Mucosa of rectum (tissue), 2 donors: ENCODE results near the gene COX4I1.
"Not testable (repeated sequence)": the region's sequence is repeated elsewhere in the genome, so short reads cannot be mapped to it uniquely, and the experiment has no call there.

Experiments
- H3K27ac ChIP-seq, 2 donors: one replicate each; pipeline ENCODE4 v1.7.0; 2013; ENCODE audit warnings: inconsistent platforms in 2 of 2, low read depth in 2 of 2, low read length in 2 of 2
- H3K27me3 ChIP-seq, 2 donors: one replicate each; pipeline ENCODE4 v1.7.0; 2013; ENCODE audit warnings: low read length in 2 of 2; ENCODE audit not compliant: control insufficient read depth in 2 of 2, insufficient read depth in 2 of 2
- H3K36me3 ChIP-seq, 2 donors: one replicate each; pipeline ENCODE4 v1.7.0; 2013; ENCODE audit warnings: low read length in 2 of 2; ENCODE audit not compliant: control insufficient read depth in 2 of 2, insufficient read depth in 2 of 2
- H3K4me1 ChIP-seq, 2 donors: one replicate each; pipeline ENCODE4 v1.7.0; 2013; ENCODE audit warnings: low read length in 2 of 2, mild to moderate bottlenecking in 1 of 2; ENCODE audit not compliant: control insufficient read depth in 2 of 2, insufficient read depth in 2 of 2
- H3K4me3 ChIP-seq, 2 donors: one replicate each; pipeline ENCODE4 v1.7.0; 2013; ENCODE audit warnings: low read length in 2 of 2
- H3K9ac ChIP-seq, 2 donors: one replicate each; pipeline ENCODE4 v1.7.0; 2013; ENCODE audit warnings: low read length in 2 of 2, low read depth in 1 of 2, mild to moderate bottlenecking in 1 of 2
- H3K9me3 ChIP-seq, 2 donors: one replicate each; pipeline ENCODE4 v1.7.0; 2013; ENCODE audit warnings: low read length in 2 of 2; ENCODE audit not compliant: control insufficient read depth in 2 of 2
- donor health status: healthy.
- donor health status: Normal muscosa, but diverticular disease.

The COX4I1 gene

GRCh38 chr16:85809645-85810044 is 10.2 kb downstream of the COX4I1 start:
- Histone ChIP-seq H3K27me3 (peaks cover 4 to 5% of the 10 kb centered on the region in 2 donors), H3K9ac (no peak overlapping the region), H3K36me3 (peaks cover 22 to 25% of the 10 kb centered on the region in 2 donors), H3K27ac (no peak overlapping the region), H3K9me3 (no peaks in the 10 kb centered on the region), H3K4me1 (no peaks in the 10 kb centered on the region), H3K4me3 (no peak overlapping the region)

GRCh38 chr16:85810097-85810741 is 10.7 kb downstream of the COX4I1 start:
- Histone ChIP-seq H3K4me3 (no peak overlapping the region), H3K27me3 (peaks cover 4 to 5% of the 10 kb centered on the region in 2 donors), H3K4me1 (no peaks in the 10 kb centered on the region), H3K9ac (no peak overlapping the region), H3K27ac (no peak overlapping the region), H3K36me3 (peaks cover 16 to 19% of the 10 kb centered on the region in 2 donors), H3K9me3 (no peaks in the 10 kb centered on the region)

- Histone ChIP-seq H3K4me3 (no peak overlapping the region), H3K27me3 (peaks cover 4 to 5% of the 10 kb centered on the region in 2 donors), H3K27ac (no peak overlapping the region), H3K4me1 (no peaks in the 10 kb centered on the region), H3K9ac (no peak overlapping the region), H3K9me3 (no peaks in the 10 kb centered on the region), H3K36me3 (peaks cover 11 to 14% of the 10 kb centered on the region in 2 donors)
These were observed 11.2 kb downstream of the COX4I1 start for GRCh38 chr16:85810742-85811115.

GRCh38 chr16:85812031-85812807 is 12.7 kb downstream of the COX4I1 start:
- Histone ChIP-seq H3K4me1 (no peaks in the 10 kb centered on the region), H3K4me3 (no peak overlapping the region), H3K27ac (no peak overlapping the region), H3K36me3 (no peaks in the 10 kb centered on the region), H3K27me3 (peaks cover 4 to 5% of the 10 kb centered on the region in 2 donors), H3K9ac (no peak overlapping the region), H3K9me3 (no peaks in the 10 kb centered on the region)

- Histone ChIP-seq H3K27me3 (peaks cover 4 to 5% of the 10 kb centered on the region in 2 donors), H3K9me3 (no peaks in the 10 kb centered on the region), H3K27ac (no peak overlapping the region), H3K9ac (no peak overlapping the region), H3K36me3 (no peaks in the 10 kb centered on the region), H3K4me1 (no peaks in the 10 kb centered on the region), H3K4me3 (no peak overlapping the region)
These were observed 13.6 kb downstream of the COX4I1 start for GRCh38 chr16:85812811-85813700.

GRCh38 chr16:85816159-85816558 is 16.7 kb downstream of the COX4I1 start:
- Histone ChIP-seq H3K4me1 (no peaks in the 10 kb centered on the region), H3K27me3 (peaks cover 4 to 5% of the 10 kb centered on the region in 2 donors), H3K27ac (no peak overlapping the region), H3K9ac (no peak overlapping the region), H3K9me3 (no peaks in the 10 kb centered on the region), H3K4me3 (no peak overlapping the region), H3K36me3 (no peaks in the 10 kb centered on the region)

GRCh38 chr16:85817195-85817594 is 17.7 kb downstream of the COX4I1 start:
- H3K9ac ChIP-seq, H3K27ac ChIP-seq, H3K27me3 ChIP-seq, H3K4me3 ChIP-seq, H3K4me1 ChIP-seq, H3K9me3 ChIP-seq, H3K36me3 ChIP-seq: not testable (repeated sequence)

GRCh38 chr16:85819245-85819644 is 19.8 kb downstream of the COX4I1 start:
- Histone ChIP-seq H3K27me3 (no peaks in the 10 kb centered on the region), H3K4me1 (peaks cover 4 to 6% of the 10 kb centered on the region in 2 donors)

GRCh38 chr16:85819771-85820170 is 20.3 kb downstream of the COX4I1 start:
- H3K4me1 ChIP-seq, result peaks cover 4 to 6% of the 10 kb centered on the region in 2 donors
- no peak overlapping the region for H3K9ac ChIP-seq
- no peak overlapping the region for H3K27ac ChIP-seq
- H3K27me3 ChIP-seq, result no peaks in the 10 kb centered on the region
- H3K4me3 ChIP-seq, result no peak overlapping the region
- no peaks in the 10 kb centered on the region for H3K36me3 ChIP-seq
- peaks cover 0 to 3% of the 10 kb centered on the region in 2 donors for H3K9me3 ChIP-seq

More at GRCh38 chr16:85819245-85819644, 19.8 kb downstream of the COX4I1 start:
- Histone ChIP-seq H3K9me3 (peaks cover 0 to 3% of the 10 kb centered on the region in 2 donors), H3K9ac (no peak overlapping the region), H3K36me3 (no peaks in the 10 kb centered on the region), H3K4me3 (no peak overlapping the region), H3K27ac (no peak overlapping the region)
